Right lobe of liver (tissue), 6 donors: ENCODE data around the gene HM13. TPM values are rescaled to one million over a fixed set of nuclear protein-coding genes. Genes with fewer than 3 reads are reported as not detected.

Experiments
- ATAC-seq, 4 donors: fragments of 200-7000 bp; cut with Tn5 transposase; one replicate each; pipeline ENCODE4 v1.9.1; 2020; ENCODE audit warnings: mild to moderate bottlenecking in 4 of 4, moderate library complexity in 4 of 4
- DNase-seq, 3 donors: peaks; one replicate each; pipeline ENCODE4 v3.0.0-alpha.2; 2020
- H3K27ac ChIP-seq, 3 donors: fragments of 200-600 bp; one replicate each; pipeline ENCODE4 v1.8.0; 2022
- H3K27me3 ChIP-seq, 2 donors: fragments of 200-600 bp; one replicate each; pipeline ENCODE4 v1.8.0; 2022
- H3K36me3 ChIP-seq, 4 donors: fragments of 200-600 bp; sonication (generic) in 1 of 4; one replicate each; pipeline versions ENCODE4 v1.5.1 to v1.8.0; 2017 to 2022; ENCODE audit warnings: control low read depth in 1 of 4
- H3K4me1 ChIP-seq, 4 donors: fragments of 200-600 bp; sonication (generic) in 1 of 4; one replicate each; pipeline versions ENCODE4 v1.5.1 to v1.8.0; 2017 to 2022; ENCODE audit warnings: control low read depth in 1 of 4
- H3K4me3 ChIP-seq, 3 donors: fragments of 200-600 bp; one replicate each; pipeline ENCODE4 v1.8.0; 2022
- H3K9me3 ChIP-seq, 4 donors: fragments of 200-600 bp; sonication (generic) in 1 of 4; one replicate each; pipeline versions ENCODE4 v1.5.1 to v1.8.0; 2017 to 2022; ENCODE audit warnings: control low read depth in 1 of 4
- POLR2A ChIP-seq: fragments of 450-650 bp; IDR thresholded peaks from one replicate; pipeline ENCODE4 v1.6.1; 2017; ENCODE audit warnings: antibody characterized with exemption, mild to moderate bottlenecking
- WGBS: methylation state at CpG from one replicate; pipeline ENCODE4 v1.1.6; 2018; ENCODE audit warnings: low coverage, low lambda C conversion rate; ENCODE audit not compliant: insufficient coverage; ENCODE audit errors: missing lambda C conversion rate; 5-methylcytosine and 5-hydroxymethylcytosine counted together
- intact Hi-C, 2 donors: fragments of 100-400 bp; cut with DNase I; formaldehyde crosslinking; loops; one replicate each; pipeline versions ENCODE4 v1.11.2 to v1.14.1; 2022
- total RNA-seq, 6 experiments: library from RNA; depleted of rRNA in 2 of 6; stranded (reverse); fragments of >200 nt in 2 of 6; fragmentation: NEBNext Ultra II Directional in 3 of 6; extraction: Animal tissue kit (Norgen Biotek cat#: 25700) in 3 of 6; gene quantifications; one replicate each; pipeline versions ENCODE4 v1.1.0 to v1.2.4, GENCODE V29; 2016 to 2023
- TF ChIP-seq, protein P1 (sequence below), 4 donors: fragments of 200-600 bp in 3 of 4; fragments of 450-650 bp in 1 of 4; IDR thresholded peaks; one replicate each; pipeline versions ENCODE4 v1.5.1 to v1.8.0; 2016 to 2022; ENCODE audit warnings: antibody characterized with exemption in 4 of 4, mild to moderate bottlenecking in 2 of 4
- donor health status: DM: no; HTN: yes; CAD: no.
- donor health status: DM: no; HTN: no; CAD: no.
- donor health status: DM: no; HTN: no; CAD: no.
- donor health status: DM: no; HTN: yes; CAD: no.
- donor health status: DM: no; HTN: yes; CAD: no.

Gene HM13
- total RNA-seq, 6 experiments from 2014 or later, result 78.1 to 141 (median 114) TPM

GRCh38 chr20:31535298-31535697 is 21.1 kb downstream of the HM13 start:
- no peak for TF ChIP-seq POLR2A
- TF ChIP-seq, protein P1, sequence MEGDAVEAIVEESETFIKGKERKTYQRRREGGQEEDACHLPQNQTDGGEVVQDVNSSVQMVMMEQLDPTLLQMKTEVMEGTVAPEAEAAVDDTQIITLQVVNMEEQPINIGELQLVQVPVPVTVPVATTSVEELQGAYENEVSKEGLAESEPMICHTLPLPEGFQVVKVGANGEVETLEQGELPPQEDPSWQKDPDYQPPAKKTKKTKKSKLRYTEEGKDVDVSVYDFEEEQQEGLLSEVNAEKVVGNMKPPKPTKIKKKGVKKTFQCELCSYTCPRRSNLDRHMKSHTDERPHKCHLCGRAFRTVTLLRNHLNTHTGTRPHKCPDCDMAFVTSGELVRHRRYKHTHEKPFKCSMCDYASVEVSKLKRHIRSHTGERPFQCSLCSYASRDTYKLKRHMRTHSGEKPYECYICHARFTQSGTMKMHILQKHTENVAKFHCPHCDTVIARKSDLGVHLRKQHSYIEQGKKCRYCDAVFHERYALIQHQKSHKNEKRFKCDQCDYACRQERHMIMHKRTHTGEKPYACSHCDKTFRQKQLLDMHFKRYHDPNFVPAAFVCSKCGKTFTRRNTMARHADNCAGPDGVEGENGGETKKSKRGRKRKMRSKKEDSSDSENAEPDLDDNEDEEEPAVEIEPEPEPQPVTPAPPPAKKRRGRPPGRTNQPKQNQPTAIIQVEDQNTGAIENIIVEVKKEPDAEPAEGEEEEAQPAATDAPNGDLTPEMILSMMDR (IDR thresholded peaks at IDR 0.05), result no peak
- no peak for ATAC-seq
- Histone ChIP-seq H3K27ac (no peak overlapping the region), H3K27me3 (no peaks in the 10 kb centered on the region), H3K36me3 (peaks cover 5 to 73% (median 30%) of the 10 kb centered on the region in 4 donors), H3K4me1 (no peaks in the 10 kb centered on the region), H3K4me3 (no peak overlapping the region), H3K9me3 (no peaks in the 10 kb centered on the region)
- DNase-seq, result no peak
- intact Hi-C loops, result no loop called here

DNA sequence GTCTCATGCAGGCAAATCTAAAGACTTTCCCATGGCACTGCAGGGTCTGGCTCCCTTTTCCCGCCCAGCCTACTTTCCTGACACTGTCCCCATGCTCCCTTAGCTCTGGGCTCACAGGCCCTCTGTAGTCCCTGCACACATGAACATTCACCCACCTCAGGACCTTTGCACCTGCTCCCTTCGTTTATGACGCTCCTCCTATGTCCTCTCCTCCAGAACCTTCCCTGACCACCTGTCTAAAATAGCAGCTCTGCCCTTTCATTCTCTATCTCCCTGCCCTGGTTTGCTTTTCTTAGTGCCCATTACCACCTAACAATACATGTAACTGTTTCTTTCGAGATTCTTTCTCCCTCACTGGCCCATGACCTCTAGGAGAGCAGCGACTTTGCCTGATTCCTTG is 22.3 kb downstream of the HM13 start:
- H3K27ac ChIP-seq, result no peak overlapping the region
- intact Hi-C loops, result no loop called here
- TF ChIP-seq POLR2A, result no peak
- TF ChIP-seq, protein P1 (IDR thresholded peaks at IDR 0.05), result no peak
- DNase-seq (no peak), ATAC-seq (no peak)
- H3K4me3 ChIP-seq, result no peak overlapping the region
- no peaks in the 10 kb centered on the region for H3K4me1 ChIP-seq
- no peaks in the 10 kb centered on the region for H3K27me3 ChIP-seq
- WGBS, result 93% methylated on average over 4 of the region's 5 CpGs
- no peaks in the 10 kb centered on the region for H3K9me3 ChIP-seq
- peaks cover 5 to 75% (median 30%) of the 10 kb centered on the region in 4 donors for H3K36me3 ChIP-seq

DNA sequence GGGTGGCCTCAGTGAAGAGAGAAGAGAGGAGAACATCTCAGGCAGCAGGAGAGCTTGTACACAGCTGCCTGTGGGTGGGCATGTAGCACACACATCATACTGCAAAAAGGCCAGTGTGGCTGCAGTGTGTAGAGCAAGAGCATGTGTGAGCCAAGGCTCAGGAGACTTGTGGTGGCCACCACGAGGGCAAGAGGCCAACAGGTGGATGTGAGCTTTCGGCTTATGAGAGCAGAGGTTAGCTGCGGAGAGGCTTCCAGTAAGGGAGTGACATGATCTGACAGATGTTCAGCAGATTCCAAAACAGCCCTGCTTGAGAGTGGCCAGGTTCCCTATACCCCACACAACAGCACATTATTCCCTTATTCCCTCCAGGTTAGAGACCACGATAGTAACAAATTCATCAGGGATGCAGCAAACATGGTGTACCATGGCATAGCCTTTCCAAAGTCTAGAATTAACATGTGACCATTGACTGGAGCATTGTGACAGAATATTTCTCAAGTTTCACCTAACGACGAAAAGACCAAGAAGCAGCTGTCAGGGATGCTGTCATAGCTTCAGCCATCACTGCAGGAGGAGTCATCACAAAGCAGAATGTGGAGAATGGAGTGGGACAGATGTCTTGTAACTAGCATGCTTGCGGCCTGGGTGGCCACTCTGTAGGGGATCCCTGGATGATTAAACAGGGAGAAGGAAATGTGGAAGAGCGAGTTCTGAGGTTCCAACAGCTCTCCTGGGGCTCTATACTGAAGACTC is 23.1 kb downstream of the HM13 start:
- Histone ChIP-seq H3K4me3 (no peak overlapping the region), H3K27me3 (no peaks in the 10 kb centered on the region), H3K36me3 (peaks cover 5 to 69% (median 27%) of the 10 kb centered on the region in 4 donors), H3K9me3 (no peaks in the 10 kb centered on the region), H3K27ac (no peak overlapping the region), H3K4me1 (no peaks in the 10 kb centered on the region)
- WGBS, result 93% methylated on average over 5 of the region's 8 CpGs
- TF ChIP-seq, protein P1 (IDR thresholded peaks at IDR 0.05), result no peak
- no peak for TF ChIP-seq POLR2A
- DNase-seq (no peak), ATAC-seq (no peak)
- intact Hi-C loops, result no loop called here

- intact Hi-C loops, result no loop called here
- no peak overlapping the region for H3K4me3 ChIP-seq
- ATAC-seq (no peak), DNase-seq (no peak)
- peaks cover 5 to 64% (median 24%) of the 10 kb centered on the region in 4 donors for H3K36me3 ChIP-seq
- WGBS, result 67% methylated on average over 4 of the region's 4 CpGs
- TF ChIP-seq POLR2A, result no peak
- TF ChIP-seq, protein P1 (IDR thresholded peaks at IDR 0.05), result no peak
- no peaks in the 10 kb centered on the region for H3K27me3 ChIP-seq
- H3K9me3 ChIP-seq, result no peaks in the 10 kb centered on the region
- H3K4me1 ChIP-seq, result no peaks in the 10 kb centered on the region
- no peak overlapping the region for H3K27ac ChIP-seq
Measured at GRCh38 chr20:31537890-31538289, 23.6 kb downstream of the HM13 start.
